ENCODE data around the gene ATP6AP2.
"Not testable (repeated sequence)": the region's sequence is repeated elsewhere in the genome, so short reads cannot be mapped to it uniquely, and the experiment has no call there.

The ATP6AP2 gene

DNA sequence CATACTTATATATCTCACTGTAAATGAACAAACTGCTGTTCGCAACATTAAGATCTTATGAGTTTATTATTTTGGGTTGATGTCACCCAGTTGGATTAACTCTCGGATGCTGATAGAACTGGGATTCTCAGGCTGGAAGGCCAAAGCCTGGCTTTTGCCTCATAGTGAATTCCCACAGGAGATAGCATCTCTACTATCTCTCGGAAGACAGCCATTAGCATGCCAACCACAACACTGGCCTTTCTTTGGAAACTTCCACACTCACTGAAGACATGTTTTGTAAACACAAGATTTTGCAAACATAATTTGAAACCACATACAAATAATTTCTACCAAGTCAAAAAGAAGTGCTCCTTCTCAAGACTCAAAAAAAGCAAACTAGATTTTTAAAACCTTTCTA lies 4.5 kb upstream of the ATP6AP2 start:
- FAIRE-seq, result no peak

DNA sequence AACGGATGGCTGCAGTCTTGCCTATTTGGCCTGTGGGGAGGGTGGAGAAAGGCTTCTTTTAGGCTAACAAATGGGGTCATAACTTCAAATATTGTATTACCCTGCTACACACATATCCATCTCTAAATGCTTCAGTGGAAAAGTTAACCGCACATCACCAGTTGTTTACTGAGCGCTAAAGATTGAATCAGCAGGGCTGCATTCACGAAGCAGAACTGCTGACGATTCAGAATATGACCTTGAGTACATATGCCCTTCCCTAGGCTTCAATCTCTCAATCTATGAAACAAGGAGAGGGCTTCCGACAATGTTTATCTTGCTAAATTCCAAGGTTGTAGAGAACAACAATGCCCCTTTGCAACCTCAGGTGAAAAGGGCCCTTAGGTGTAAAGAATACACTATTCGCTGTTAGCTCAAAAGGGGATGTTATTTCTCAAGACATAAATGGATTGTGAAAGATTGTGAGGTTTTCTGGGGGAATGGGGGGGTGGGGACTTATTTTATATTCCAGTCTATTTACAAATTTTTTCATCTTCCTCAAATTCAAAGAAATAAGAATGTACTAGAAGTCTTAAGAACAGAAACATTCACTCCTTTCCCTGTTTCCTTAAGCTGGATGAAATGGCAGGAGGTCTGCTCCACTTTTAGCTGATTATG lies 2.6 kb upstream of the ATP6AP2 start:
- FAIRE-seq, result no peak

DNA sequence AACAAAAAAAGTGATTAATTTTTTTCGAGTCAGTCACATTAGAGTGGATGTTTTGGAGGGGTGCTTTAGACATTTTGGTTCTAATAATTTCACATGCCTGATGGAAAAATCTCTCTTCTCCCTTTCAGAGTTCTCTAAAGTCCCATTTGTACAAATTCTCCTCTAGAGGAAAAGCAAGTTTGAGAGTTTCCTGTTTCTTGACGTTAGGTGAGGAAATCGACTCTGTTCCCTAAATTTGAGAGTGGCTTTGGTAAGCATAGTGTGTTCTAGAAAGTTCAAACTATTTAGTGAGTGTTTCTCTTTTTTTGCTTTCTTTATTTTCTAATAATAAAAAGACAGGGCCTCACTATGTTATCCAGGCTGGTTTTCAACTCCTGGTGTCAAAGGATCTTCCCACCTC lies 1.6 kb upstream of the ATP6AP2 start:
- no peak for FAIRE-seq

DNA sequence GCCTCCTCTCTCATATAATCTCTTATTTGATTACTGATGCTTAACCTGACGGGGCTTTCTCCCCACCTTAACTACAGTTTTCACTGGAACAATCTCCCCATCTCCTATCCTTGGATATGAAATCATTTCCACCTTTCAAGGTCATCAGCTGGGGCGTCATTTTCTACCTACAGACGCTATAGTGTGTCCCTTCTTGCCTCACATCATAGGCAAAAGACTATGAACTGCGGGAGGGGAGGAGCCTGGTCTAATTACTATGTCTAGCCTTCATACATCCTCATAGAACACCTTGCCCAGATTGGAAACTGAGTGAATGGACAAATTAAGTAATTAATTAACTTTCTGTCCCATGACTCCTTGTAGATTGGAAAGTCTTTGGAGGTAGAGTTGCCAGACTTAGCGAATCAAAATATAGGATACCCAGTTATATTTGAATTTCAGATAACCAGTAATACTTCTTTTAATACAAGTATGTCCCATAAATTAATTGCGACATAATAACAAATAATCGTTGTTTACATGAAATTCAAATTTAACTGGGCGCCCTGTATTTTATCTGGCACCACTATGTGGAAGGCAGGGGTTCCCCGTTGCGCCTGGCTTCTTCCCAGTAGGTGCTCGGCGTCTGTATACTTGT lies 752 bp upstream of the ATP6AP2 start:
- no peak for FAIRE-seq

DNA sequence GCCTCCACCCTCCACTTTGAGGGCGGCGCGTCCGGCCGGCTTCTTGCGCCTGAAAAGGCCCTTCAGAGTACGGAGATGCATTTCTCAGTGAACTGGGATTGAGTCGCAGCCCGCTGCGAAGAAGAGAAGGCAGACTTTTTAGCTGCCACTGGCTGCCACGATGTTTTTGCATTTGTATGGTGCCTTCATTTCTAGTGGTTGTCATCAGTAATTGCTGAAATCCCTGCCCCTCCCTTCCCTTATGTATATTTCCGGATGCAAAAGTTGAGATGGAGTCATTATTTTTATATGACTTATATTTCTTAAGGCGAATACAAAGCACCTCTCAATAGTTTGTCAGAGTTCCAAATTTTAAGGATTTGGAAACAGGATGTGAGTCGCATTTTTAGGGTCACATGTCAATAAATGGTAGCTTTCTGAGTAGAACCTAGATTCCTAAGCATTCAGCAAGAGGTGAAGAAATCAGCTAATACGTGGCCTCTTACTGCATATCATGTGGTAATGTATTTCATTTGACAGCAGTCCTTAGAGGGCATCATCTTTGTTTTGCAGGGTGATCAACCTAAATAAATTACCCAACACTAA lies 658 bp downstream of the ATP6AP2 start:
- no peak for FAIRE-seq

DNA sequence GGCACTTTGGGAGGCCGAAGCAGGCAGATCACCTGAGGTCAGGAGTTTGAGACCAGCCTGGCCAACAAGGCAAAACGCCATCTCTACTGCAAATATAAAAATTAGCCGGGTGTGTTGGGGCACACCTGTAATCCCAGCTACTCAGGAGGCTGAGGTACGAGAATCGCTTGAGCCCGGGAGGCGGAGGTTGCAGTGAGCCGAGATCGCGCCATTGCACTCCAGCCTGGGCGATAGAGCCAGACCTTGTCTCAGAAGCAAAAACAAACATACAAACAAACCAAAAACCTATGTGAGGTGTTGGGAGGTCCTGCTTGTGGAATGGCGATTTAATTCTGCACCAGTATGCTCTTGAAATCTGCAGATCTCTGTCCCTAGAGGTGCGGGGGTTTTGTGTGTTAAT lies 1.4 kb downstream of the ATP6AP2 start:
- not testable (repeated sequence) for FAIRE-seq

DNA sequence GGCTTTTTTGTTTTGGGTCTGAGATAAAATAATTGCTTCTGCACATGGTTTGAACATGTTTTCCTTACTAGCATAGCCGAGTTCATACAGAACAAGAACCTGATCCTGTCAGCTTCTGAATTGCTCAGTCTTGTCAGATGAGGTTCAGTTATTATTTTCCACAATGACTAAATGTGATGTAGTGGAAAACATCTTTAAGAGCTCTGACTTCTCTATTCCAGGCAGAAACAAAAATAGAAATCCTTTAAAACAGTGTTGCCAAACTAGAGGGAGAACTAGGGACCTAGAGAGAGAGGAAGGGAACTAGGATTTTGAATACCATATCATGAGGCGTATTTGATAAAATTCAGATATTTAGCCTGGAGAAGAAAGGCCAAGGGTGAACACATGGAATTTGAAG lies 2.0 kb downstream of the ATP6AP2 start:
- no peak for FAIRE-seq

DNA sequence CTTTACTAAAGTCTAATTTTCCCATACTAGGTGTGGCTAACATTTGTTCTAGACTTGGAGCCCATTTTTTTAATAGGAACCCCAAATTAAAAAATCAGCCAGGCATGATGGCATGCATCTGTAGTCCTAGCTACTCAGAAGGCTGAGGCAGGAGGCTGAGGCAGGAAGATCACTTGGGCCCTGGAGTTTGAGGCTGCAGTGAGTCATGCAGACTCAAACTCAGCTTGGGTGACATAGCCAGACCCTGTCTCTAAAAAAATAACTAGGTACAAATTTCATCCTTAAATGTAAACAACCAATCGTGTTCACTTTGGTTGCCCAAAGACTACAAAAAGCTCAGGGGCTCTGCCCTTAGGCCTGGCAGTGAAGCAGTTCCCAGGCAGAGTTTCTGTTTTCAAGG lies 6.9 kb downstream of the ATP6AP2 start:
- not testable (repeated sequence) for FAIRE-seq

DNA sequence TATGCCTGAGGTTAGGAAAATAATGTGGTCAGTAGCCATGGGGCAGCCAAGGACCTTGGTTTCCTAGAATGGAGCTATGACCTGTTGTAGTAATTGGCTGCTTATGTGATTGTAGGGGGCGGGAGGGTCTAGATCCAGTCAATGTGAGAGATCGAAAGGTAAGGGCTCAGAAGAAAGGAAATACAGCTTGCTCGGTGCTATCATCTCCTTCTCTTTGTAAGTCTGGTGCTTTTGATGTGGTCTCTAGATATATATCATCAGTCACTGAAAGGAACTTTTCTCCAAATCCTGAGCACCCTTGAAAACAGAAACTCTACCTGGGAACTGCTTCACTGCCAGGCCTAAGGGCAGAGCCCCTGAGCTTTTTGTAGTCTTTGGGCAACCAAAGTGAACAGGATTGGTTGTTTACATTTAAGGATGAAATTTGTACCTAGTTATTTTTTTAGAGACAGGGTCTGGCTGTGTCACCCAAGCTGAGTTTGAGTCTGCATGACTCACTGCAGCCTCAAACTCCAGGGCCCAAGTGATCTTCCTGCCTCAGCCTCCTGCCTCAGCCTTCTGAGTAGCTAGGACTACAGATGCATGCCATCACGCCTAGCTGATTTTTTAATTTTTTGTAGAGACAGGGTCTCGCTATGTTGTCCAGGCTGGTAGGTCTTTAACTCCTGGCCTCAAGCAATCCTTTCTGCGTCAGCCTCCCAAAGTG lies 9.0 kb downstream of the ATP6AP2 start:
- not testable (repeated sequence) for FAIRE-seq

DNA sequence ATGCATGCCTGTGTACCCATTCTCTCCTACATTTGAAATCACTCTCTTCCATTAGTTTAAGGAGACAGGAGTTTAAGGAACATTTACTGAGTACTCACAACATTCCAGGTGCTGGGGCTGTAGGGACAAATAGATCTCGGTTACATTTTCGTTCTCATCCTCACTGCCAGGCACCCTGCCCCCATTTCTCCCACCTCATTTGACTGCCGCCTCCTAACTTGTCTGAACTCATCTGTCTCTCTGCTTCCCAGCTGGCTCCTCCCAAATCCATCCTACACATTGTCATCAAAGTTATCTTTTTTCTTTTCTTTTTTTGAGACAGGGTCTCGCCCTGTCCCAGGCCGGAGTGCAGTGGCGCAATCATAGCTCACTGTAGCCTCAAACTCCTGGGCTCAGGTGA lies 22.7 kb downstream of the ATP6AP2 start:
- FAIRE-seq, result no peak

DNA sequence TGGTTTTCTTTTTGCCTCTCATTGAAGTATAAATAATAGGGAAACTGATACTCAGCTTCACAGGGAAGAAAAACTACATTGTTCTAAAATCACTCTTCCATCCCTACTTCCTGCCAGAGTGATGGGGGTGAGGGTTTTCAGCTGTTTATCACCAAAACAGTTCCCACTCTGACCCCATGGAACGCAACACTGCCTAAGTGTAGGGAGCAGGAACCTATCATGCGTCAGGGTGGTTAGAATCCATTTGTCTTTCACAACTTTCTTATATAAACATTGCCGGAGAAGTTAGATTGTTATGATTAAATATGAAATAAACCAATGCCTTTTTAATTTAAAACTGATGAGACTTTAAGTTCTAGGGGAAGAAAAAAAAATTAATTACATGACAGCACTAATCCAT lies 26.6 kb downstream of the ATP6AP2 start:
- no peak for FAIRE-seq

DNA sequence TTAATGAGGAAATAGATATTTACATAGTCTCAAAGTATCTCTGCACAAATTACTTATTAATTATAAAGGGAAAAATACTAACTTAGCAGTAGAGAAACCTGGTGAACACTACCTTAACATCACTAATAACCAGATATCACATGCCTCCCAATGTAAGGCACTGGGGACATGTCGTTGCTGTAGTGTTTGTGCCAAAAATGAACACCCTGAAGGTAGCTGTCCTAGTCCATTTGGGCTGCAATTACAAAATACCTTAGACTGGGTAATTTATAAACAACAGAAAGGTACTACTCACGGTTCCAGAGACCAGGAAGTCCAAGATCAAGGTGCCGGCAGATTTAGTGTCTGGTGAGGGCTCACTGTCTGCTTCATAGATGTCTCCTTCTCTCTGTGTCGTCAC lies 31.7 kb downstream of the ATP6AP2 start:
- no peak for FAIRE-seq

DNA sequence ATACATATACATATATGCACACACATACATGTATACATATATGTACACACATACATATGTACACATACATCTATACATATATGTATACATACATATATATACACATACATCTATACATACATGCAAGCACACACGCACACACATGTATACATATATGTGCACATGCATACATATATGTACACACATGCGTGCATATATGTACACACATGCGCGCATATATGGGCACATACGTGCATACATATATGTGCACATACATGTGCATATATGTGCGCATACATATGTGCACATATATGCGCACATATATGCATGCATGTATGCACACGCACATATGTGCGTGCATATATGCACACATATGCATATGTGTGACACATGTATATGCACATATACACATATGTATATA lies 35.2 kb downstream of the ATP6AP2 start:
- FAIRE-seq, result no peak

DNA sequence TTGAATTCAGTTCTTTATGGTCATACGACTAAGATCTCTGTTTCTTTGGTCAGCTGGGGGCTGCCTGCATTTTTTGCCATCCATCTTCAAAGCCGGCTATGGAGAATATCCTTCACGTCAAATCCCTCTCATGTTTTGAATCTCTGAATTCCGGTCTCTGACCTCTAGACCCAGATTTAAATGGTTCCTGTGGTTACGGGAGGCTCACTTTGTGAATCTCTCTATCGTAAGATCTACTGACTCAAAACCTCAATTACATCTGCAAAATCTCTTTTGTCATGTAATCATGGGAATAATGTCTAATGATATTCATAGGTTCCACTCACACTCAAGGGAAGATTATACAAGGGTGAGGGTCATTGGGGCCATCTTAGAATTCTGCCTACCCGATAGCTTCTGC lies 36.8 kb downstream of the ATP6AP2 start:
- no peak for FAIRE-seq

DNA sequence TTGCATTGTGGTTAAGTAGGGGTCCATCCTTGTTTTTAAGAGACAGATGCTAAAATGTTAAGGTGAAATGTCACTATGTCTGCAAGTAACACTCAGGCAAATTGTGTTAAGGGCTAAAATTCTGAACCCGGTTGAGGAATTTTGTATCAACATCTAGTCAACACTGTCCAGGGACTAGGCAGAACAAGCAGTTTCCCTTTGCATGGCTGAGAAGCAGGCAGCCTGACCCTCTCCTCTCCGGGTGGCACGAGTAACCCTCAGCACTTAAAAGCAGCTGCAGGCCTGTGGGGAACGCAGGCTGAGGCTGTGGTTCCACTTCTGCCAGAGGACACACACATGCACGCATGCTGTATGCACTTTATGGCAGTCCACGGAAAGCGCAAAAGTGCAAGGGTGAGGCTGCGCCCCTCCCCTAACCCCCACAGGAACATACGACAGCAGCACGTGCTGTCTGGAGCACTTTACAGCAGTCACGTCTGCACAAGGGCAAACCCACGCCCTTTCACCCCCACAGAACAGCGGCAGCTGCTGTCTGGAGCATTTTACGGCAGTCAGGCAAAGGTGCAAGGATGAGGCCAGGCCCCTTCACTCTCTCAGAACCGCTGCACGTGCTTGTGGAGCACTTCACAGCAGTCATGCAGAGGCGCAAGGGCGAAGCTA lies 41.8 kb downstream of the ATP6AP2 start:
- no peak for FAIRE-seq

DNA sequence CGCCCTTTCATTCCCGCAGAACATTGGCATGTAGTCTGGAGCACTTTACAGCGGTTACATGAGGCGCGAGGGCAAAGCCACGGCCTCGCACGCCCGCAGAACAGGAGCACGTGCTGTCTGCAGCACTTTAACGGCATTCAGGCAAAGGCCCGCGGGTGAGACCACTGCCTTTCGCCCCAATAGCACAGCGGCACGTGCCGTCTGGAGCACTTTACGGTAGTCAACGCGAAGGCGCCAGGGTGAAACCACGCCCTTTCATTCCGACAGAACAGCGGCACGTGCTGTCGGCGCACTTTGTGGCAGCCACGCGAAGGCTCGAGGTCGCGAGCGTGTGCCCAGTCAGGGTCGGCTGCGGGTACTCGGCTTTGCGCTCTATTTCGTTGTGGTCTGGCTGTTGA lies 42.4 kb downstream of the ATP6AP2 start, which contains the start of gene MPC1L:
TSS of gene MPC1L (plus strand) at position 290 of the 398 bp plus-strand sequence. CDS start 138 bp downstream, outside the sequence.
- FAIRE-seq, result no peak

DNA sequence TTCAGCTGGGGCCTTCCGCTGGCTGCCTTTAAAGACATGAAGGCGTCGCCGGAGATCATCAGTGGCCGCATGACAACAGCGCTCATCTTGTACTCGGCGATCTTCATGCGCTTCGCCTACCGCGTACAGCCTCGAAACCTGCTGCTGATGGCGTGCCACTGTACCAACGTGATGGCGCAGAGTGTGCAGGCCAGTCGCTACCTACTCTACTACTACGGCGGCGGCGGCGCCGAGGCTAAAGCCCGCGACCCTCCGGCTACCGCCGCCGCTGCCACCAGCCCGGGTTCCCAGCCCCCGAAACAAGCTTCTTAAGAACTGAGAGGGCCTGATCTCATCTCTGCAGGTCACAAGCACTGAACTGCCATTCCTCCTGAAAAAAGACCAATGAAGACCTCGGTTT lies 42.9 kb downstream of the ATP6AP2 start:
- FAIRE-seq, result no peak

DNA sequence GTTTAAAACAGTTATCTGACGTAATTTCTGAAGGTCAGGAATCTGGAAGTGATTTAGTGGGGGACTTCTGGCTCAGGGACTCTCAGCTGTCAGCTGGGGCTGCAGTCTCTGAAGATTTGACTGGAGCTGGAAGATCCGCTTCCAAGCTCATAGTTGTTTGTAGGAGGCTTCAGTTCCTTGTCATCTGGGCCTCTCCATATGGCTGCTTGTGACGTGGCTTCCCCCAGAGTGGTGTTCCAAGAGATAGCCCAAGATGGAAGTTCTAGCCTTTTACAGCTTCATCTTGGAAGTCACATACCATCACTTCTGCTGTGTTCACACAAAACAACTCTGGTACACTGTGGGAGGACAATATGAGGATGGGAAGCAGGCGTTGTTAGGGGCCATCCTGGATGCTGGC lies 44.5 kb downstream of the ATP6AP2 start:
- no peak for FAIRE-seq

DNA sequence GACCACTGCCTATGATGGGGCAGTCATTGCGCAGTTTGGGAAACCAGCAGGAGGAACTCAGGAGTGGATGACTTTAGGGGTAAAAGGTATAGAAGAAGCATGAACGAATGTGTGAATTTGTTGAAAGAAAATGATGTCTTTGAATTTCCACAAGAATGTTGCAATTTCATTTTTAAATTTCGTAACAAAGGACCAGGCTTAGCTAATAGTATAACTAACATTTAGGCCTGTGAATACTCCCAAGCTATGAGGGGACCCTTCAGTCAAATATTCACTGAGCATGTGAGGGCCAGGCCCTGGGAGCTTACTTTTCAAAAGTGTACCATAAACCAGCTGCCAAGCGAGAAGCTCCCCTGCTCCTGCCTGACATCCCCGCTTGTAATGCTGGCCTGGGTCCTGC lies 47.7 kb downstream of the ATP6AP2 start:
- FAIRE-seq, result no peak

DNA sequence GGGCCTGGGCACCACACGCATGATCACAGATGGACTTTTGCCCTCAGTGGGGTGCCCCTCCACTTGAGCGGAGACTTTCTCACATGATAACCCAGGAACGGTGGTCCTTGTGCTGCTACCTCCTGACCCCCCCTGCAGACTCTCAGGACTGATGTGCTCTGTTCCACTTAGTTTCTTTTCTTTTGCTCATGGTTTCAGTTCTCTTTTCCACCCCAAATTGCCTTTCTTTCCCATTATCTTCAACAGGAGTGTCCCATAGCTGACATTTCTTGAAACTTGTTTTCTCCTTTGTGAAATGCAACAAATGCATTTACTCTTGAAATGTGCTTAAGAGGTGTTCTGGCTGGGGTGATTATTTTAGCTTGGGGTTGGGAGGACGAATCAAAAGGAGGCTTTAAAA lies 51.4 kb downstream of the ATP6AP2 start:
- no peak for FAIRE-seq

DNA sequence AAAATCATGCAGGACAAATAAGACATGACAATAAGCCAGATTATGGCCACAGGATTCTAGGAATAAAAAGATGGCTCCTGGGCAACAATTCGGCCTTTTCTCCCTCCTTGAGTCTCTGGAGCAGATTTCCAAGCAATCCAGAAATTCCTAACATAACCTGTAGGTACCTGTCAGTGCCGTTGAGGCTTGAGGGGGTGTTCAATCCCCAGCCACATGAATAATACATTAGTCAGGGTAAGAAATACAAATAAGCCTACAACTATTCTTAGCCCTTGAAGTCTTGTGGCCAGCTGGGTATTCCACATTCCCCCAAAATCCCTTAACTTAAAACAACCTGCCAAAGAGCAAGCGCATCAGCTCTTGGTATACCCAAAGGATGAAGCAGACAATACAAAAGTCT lies 56.9 kb downstream of the ATP6AP2 start:
- FAIRE-seq, result no peak

DNA sequence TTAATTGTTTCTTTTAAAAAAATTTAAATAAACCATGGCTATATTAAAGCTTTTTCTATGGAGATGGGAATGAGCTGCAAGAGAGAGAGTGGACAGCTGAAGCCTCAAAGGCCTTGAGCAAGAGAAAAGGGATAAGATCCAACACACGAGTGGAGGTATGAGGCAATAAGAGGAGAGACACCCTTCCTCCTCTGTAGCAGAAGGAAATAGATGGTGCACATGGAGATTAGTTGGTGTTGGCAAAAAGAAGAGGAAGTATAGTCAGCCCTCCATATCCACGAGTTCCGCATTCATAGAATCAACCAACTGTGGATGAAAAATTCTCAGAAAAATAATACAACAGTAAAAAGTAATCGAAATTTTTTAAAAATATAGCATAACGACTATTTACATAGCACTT lies 63.4 kb downstream of the ATP6AP2 start:
- FAIRE-seq, result no peak

DNA sequence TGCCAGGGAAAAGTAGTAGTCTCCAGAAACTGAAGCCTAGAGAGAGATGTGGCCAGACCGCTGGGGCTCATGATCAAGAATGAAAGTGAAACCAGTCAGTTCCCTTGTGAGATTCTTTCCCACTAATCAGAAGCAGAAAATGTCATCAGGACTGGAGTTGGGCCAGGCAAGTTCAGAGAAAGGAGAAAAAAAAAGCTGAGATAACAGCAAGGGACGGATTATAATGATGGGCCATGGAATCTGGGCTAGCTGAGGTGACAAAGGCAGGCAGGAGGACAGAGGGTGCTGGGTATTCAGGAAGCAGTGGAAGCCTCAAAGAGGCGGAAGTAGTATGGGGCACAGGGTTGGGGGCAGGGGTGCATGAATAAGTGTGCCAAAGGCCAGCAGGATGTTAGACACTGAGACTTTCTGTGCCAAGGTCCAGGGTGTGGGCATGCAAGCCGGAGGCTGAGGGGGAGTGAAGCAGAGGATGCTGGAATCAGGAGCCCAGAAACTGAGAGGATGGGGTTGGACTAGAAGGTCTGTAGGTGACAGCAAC lies 64.1 kb downstream of the ATP6AP2 start:
- FAIRE-seq, result no peak

Measured in endometrium (tissue), 2 donors.